HG03565 (cell line): ENCODE data around the gene QRFP.

ENCODE experiments used
- ATAC-seq: cut with Tn5 transposase; IDR thresholded peaks from one replicate; pipeline ENCODE4 v1.9.1; 2021; ENCODE audit warnings: mild to moderate bottlenecking, moderate library complexity; ENCODE audit not compliant: unreplicated experiment

The QRFP gene

DNA sequence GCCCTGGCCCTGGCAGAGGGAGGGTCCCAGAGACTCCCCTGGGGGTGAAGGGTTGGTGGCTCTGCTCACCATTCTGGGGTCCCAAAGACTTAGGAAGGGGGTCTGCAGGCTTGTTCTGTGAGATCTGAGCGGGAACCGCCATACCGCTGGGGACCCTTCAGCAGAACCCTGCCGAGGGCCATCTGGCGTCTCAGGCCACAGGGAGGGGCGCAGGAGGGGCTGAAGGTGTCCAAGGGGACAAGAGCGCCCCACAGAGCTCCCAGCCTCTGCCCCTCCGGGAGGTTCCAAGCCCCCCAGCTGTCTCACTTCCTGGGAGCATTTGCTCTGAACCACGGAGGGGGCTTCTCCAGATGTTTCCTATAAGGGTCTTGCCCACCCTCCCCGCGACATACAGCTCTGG, 37.6 kb upstream of the QRFP start:
- no peak for ATAC-seq

DNA sequence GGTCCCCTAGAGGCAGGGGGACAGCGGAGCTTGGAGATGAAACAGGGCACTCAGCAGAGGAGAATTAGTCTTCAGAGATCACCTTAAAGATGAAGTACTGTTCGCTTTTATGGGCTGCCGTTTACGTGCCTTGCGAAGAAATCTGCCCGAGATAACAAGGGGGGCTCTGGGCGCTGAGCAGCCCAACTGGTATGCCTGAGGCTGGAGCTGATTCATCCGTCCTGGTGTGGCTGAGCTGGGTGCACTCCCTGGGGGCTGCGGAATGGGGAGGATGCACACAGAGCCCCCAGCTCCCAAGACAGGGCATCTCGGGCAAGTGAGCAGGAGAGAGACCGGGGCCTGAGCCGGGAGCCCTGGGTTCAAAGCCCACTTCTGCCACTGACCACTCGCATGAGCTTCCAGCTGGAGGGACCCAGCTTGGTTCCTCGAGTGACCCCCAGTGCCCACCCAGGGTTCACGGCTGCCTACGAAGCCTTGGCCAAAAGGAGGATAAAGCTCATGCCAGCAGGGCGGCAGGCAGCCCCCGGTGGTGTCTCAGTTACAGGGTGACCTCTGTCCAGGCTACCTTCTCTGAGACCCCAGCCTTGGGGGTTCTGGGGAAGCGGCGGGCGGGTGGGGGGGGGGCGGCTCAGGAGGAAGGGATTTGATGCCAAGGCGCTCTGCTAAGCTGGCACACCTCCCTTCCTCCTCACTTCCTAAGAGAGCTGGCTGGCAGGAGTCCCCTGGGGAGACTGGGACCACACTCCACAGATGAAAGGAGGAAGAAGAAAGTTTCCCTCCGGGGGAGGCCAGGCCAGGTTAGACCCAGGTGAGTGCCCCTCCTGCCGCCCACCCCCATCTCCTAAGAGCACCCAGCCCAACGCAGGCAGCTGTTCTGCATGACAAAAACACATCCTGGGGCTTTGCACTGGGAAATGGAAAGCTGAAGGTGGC, 36.8 kb upstream of the QRFP start:
- no peak for ATAC-seq

DNA sequence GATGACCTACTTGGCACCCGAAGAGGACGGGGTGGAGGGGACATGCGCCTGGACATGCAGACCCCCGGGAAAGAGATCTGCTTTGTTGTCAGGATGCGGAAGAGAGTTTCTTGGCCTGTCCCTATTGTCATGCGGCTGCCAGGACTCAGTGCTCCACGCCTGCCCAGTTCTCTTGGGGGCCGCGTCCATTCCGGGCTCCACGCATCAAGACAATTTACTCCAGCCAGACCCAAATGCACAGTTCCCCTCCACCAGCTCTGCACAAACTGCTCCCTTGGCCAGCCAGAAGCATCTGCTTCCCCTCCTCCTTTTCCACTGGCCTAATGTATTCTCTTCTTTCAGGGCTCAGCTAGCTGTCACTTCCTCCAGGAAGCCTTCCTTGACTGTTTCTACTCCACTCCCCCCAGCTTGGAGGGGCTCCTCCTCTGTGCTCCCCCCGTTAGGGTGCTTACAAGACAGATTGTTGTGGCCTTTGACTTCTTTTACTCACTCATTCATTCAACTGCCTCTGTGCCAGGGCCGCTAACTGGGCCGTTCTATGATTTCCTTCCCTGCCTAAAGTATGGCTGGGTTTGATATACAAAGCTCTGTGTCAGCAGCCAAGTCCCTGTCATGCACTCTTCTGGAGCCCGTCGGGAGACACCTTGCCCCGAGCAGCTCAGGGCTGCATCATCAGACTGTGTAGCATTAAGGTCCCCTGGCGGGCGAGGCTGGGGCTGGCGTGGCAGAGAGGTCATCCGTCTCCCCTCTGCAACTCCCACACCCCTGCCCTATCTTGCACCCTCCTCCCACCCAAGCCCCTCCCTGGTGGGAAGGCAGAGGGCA, 35.9 kb upstream of the QRFP start:
- no peak for ATAC-seq

DNA sequence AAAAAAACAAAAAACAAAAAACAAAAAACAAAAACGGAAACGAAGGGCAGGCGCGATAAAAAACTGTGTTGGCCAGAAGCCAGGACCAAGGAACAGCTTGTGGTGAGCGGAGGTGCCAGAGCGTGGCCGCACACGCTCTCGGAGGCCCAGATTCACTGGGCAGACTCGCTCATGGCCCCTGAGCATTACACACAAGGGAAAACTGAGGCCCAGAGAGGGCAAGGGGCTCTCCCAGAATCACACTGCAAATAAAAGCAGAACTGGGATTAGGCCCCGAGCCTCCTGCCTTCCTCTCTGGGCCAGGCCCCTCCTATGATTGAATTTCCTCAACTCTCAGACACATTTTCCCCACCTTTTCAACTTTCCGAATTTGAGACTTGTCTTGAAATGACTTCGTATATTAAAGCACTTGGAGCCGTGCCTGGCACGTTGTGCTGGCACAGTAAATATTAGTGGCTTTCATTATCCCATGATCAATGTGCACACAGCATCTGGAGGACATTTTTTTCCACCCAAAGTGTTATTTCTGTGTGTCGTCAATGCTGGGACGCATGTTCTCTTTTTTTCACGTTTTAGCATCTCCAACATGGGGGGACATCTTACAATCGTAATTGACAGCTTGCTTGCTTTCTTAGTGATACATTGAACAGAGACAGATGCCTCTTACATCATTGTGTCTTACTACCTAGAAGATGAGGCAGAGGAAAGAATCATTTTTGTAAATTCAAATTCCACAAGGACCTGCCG, 35.1 kb upstream of the QRFP start:
- ATAC-seq, result no peak

DNA sequence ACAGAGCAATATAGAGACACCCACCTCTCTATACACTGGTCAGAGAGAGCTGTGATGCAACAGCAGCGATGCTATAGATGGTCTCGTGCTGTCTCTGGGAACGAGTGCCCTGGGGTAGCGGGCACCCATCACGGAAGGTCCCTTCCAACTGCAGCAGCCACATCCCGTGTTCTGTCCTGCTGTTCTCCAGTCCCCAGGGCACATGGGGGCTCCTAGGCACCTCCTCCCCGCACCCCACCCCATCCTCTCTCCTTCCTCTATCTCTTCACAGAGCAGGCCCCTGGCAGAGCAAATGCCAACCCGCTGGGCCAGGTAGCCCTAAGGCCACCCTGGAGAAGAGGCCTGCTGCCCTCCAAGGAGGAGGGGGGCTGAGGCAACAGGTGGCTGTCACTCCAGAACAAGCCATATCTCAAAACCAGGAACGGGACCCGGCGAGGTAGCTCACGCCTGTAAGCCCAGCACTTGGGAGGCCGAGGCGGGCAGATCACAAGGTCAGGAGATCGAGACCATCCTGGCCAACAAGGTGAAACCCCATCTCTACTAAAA, 34.3 kb upstream of the QRFP start:
- ATAC-seq, result no peak

DNA sequence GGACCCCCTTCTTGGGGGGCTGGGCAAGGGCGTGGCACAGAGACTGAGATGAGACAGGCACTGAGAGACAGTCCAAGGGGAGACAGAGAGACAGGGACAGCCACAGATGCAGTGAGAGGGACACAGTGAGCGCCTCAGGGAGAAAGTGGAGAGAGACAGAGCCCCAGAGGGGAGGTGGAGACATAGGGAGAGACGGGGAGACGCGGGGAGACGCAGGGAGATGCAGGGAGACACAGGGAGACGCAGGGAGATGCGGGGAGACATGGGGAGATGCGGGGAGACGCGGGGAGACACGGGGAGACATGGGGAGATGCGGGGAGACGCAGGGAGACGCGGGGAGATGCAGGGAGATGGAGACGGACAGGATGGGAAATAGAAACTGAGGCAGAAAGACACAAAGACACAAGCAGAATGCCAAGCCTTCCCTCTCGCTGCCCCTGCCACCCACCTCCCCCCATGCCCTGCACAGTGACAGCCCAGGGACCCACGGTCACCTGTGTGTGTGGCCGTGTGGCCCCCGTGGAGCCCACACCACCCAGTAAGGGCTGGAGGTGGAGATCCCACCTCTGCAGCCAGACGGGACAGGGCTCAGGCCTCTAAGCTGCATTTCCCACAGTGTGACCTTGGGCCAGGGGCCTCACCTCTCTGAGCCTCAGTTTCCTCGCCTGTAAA, 33.7 kb upstream of the QRFP start:
- ATAC-seq, result no peak

DNA sequence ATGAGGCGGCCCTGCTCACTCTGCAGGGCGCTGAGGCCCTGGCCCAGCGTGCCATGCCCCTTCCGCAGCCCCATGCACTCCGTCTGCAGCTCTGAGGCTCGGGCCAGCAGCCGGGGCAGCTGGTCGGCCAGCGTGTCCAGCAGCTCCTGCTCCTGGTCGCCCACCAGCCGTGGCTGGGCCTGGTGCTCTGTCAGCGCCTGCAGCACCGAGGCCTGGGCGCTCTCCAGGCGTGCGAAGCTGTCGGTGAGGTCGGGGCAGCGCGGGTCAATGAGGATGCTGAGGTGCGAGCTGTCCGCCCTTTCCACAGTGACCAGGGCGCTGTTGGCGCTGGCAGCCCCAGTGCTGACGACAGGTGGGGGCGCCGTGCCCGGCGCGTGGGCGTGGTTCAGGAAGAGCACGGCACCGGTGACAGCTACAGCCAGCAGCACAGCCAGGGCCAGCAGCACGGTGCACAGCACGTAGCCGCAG, 33.0 kb upstream of the QRFP start:
- no peak for ATAC-seq

DNA sequence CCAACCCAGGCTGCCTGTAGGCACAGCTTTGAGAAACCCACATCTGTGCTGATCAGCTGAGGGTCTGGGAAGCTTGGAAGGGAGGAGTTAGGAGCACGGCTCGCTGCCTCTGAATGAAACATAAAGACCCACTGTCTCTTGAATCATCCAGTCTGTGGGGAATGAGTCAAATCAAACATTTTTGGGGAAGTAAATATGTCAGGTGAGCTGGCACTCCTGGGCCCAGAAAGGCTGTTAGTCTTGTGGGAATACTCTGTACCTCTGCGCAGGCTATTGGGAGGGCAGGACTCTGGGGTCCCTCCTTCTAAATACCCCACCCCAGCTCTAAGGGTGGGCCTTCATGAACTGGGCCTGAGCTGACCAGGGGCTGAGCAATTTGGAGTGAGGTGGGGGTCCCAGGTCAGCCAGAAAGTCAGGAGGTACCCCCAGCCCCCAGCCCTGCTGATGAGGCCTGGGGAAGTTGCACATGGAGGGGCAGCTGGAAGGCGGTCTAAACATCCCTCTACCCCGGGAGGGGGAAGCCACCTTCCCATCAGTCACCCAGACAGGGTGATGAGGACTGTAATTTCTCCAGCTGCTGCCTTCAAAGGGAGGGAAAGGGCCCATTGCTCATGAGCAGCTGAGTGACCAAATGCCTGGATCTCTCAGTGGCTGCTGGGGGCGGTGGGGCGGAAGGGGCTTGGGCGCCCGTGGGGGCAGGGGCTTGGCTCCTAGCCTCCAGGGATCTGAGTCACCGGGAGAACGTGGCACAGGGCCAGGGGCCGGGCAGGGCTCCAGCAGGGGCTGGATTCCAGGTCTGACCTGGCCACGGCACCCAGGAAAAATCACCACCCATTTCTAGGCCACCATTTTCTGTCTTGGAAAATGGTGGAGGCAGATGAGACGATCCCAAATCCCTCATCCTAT, 31.6 kb upstream of the QRFP start:
- peak; percentile 43 for ATAC-seq

DNA sequence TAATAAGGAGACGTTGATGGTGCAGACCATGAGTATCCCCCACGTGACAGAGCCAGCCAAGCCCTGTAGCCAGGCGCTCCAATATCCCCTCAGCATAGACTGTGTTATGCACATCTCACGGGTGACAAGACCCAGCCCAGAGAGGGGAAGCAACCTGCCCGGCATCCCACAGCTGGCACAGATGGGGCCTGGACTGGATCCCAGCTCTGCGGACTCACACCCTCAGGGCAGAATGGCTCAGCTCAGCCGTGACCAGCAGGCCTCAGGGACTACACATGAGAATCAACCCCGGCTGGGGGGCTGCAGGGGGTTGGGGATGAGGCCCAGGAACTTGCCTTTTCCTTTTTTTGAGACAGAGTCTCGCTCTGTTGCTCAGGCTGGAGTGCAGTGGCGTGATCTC, 30.7 kb upstream of the QRFP start:
- ATAC-seq, result no peak

DNA sequence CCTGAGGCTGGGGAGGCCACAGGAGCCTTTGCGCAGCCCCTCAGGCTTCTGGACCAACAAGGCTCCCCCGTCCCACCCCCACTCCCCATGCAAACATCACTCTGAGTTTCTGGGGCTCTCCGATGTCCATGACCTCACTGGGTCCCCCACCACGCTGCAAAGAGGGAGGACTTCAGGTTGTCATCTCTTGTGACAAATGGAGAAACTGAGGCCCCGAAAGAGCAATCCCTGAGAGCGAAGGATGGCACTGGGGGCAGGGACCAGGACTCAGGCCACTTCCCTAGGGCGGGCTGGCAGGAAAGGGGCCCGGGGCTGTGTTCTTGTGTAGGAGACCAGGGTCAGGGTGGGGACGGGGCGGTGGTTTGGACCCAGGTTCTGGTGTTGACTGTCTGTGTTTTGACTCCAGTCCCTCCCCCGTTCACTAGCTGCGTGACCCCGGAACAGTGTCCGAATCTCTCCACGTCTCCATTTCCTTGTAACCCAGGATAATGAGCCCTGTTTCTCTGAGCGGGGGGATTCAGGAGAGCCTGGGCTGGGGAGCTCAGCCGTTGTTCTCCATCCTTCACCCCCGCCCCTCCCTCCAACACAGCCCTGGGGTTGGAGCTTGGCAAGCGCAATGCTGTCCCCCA, 28.6 kb upstream of the QRFP start:
- ATAC-seq, result no peak

DNA sequence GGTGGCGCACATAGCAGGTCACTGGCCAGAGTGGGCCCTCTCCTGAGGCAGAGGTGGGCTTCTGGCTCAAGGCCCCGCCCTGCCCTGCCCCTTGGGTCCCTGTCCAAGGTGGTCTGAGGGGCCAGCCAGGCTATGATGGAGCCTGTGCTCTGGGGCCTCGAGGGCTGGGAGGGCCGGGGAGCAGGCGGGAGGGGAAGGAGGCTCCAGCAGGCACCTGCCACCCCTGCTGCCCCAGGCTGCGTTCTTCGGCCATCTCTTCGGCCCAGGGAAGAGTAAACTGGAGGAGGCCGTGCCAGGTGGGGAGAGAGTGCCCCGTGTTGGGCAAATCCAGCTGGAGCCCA, 27.8 kb upstream of the QRFP start:
- no peak for ATAC-seq

DNA sequence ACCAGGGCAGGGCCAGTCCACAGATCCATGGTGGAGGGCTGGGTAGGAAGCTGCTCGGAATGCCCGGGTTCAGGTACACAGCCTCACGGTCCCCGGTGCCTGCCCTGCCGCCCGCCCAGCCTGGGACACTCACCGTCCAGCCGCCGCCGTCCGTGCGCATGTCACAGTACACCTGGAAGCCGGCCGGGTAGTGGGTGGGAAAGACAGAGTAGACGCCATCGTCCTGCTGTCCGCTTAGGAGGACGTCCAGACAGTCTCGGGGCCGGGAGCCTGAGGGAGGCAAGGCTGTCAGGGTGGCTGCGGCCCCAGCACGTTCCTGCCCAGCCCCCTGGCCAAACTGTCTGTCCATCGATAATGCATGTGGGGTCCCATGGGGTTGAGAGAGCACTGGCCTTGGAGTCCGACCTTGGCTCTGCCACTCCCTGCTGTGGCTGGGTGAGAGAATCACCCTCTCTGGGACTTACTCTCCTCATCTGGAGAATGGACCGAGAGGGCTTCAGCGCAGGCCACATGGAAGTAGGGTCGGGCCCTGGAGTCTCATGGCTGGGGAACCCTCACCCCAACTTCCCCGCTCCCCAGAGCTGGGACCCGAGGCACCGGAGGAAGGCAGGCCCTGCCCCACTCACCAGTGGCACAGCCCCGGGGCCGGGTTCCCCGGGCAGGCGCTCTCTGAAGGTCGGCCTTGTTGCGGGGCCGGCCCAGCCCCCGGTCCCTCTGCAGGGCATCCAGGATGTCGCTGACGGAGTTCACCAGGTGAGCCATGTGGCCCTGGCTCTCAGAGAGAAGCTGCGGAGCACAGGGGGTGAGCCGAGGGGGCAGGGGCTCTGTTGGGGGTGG, 27.2 kb upstream of the QRFP start:
- ATAC-seq, result no peak

DNA sequence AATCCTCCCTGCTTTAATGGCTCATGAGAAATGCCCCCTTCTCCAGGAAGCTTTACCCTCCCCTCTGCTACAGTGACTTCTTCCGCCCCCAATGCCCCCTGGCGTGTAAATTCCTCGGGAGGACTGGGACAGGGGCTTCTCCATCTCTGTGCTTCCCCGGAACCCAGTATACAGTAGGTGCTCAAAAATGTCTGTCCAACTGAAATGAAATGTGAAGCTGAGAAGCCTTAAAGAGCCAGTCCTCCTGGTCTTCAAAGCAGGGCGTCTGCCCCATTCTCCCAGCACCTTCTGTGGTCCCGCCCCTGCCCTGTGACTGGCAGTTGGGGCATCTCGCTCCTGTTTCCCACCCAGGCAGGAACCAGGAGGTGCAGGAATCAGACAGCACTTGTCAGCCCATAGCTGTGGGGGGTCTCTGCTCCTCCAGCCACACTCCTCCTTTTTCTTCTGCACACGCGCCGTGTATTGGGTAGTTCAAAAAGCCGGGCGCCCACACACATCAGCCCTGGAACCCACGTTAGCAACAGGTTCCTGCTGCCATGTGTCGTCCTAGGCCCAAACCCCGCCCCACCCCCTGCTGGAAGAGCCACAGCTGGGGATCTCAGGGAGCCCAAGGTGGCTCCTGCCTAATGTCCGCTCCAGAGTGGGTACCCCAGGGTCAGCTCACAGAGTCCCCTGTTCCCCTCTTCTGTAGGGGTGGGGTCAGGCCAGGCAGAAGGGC, 26.4 kb upstream of the QRFP start:
- no peak for ATAC-seq

DNA sequence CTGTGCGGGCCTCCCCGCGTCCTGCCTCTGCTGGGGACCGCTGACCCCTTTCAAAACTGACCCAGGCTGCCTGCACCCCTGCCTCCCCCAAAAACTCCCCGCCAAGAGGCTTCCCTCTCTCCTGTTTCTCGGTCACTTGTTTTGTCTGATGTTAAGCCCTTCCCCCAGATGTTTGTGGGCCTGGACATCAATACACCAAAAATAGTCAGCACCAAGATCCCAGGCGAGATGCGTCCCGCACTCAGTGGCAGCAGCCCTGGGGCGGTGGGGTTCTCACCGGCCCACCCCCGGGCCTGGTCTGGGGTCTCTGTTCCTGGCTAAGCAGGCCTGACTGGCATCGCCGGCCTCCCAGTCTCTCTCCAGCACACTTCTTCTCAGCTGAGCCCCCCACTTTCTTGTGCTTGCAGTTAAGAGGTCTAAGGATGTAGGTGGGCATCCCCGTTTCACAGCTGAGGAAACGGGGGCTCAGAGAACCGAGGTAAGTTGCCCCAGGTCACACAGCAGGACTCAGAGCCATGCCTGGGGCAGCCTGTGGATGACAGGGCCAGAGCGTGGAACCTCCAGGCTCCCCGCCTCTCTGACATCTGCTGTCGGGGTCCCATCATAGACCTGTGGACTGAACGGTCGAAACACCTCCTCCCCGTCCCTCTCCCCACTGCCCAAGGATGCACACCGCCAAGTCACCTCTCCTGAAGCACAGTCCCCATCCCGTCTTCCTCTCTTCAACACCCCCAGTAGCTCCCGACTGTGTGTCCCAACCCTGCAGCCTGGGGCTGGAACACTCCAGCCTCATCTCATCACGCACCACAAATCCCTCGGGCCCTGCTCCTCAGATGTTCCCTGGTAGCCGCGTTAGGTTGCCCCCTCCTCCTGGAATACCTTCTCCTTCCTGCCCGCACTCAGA, 25.6 kb upstream of the QRFP start:
- ATAC-seq, result no peak

DNA sequence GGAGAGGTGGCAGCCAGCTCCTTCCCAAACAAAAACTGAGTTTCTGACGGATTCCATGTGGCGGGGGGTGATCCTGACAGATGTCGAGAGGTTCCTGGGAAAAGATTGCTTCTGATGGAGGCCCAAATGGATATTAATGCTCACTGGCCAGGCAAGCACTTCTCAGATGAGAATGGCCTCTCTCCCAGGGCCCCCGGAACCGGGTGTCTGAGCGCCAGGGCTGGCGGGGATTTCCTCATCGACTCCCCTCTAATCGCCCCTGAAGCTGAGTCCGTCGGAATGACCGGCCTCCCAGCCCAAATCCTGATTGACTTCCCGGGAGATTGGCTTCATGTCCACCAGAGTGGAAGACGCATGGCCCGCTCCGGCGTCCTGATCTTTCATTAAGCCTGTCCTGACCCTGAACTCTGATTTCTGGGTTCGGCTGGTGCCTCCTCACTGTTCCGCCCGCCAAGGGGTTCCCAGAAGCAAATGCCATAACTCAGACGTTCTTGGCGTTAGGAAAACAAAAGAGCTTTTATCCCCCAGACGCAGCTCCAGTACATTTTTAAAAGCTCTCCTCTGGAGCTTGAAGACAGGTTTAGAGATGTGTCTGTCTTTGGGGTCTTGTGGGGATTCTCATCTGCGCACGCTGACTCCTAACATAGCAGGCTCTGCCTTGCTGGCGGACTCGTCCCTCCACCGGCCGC, 24.8 kb upstream of the QRFP start:
- ATAC-seq, result no peak

DNA sequence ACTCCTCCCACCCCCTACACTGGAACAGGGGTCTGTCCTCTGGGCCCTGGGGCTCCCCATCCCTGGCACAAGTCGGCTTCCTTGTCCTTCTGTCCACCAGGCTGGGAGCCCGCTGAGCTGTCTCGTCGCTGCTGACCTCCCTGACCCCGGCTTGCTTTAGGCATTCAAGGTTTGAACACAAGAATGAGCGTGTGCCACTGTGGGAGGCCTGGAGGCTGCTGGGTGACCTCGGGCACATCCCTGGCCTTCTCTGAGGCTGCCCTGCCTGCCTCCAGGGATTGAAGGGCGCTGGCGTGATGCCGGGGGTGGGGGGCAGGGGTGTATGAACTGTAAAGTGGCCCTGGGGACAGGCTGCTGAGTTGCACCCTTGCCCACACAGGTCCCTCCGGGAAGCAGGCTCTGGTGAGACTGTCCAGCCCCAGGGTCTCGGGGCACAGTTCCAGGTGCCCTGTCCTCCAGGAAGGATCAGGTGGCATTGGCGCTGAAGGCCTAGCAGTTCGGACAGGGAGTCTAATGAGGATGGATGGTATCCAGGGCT, 24.2 kb upstream of the QRFP start:
- ATAC-seq, result no peak
